ENCODE data around the gene DLGAP1. TPM values are rescaled to one million over a fixed set of nuclear protein-coding genes. Genes with fewer than 3 reads are reported as not detected.
"Not testable (repeated sequence)": the region's sequence is repeated elsewhere in the genome, so short reads cannot be mapped to it uniquely, and the experiment has no call there.

Gene DLGAP1
- total RNA-seq, 1 experiment from 2014 or later: 0.14 TPM

DNA sequence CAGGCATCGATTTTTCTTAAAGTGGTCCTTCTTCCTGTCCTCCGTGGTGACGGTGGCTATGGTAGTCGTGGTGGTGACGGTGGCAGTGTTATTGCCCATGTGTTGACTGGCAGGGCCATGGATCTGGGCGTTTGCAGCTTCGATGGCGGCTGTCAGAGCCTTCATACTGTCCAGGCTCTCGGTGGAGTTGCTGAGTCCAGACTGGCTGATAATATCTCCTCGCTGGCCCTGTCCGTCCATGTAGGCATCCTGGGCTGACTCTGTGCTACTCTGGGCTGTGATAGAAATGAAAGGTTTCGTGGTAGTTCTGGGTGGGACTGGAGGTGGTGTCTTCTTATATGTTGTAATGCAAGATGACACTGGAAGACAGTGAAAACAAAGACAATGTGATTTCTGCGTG is 873.2 kb downstream of the DLGAP1 start:
- in situ Hi-C loops (cut with HindIII; ENCODE audit: low pct_unique_long_range_greater_than_20kb, low sequenced_read_pairs): no loop called here
- DNase-seq (ENCODE audit: low read depth): no peak

GRCh38 chr18:3580523-3581025 is 874.5 kb downstream of the DLGAP1 start:
- DNase-seq (ENCODE audit: low read depth); in situ Hi-C loops (cut with HindIII; ENCODE audit: low pct_unique_long_range_greater_than_20kb, low sequenced_read_pairs): not testable (repeated sequence)

DNA sequence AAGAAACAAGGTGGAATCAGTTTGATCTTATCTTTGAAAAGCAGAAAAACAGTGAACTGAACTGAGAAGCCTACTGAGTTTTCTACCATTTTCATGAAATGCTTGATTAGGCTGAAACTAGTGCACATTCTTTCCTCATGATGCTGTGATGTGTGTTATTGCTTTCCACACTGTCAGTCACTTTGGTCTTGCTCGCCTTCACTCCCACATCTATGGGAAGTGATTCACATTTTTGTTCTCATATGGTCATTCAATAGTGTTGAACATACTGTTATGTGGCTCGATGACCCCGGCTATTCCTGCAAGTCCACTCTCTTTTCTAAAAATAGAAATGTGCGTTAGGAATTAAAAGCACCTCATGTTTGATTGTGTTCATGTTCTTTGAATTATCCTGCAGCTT is 875.4 kb downstream of the DLGAP1 start:
- peak; percentile 81 for DNase-seq (ENCODE audit: low read depth)
- in situ Hi-C loops (cut with HindIII; ENCODE audit: low pct_unique_long_range_greater_than_20kb, low sequenced_read_pairs): no loop called here

GRCh38 chr18:3578621-3579020 is 876.5 kb downstream of the DLGAP1 start:
- DNase-seq (ENCODE audit: low read depth): no peak

GRCh38 chr18:3577281-3577855 is 877.7 kb downstream of the DLGAP1 start:
- DNase-seq (ENCODE audit: low read depth): no peak
- in situ Hi-C loops (cut with HindIII; ENCODE audit: low pct_unique_long_range_greater_than_20kb, low sequenced_read_pairs): no loop called here

More at GRCh38 chr18:3578621-3579020, 876.5 kb downstream of the DLGAP1 start:
- in situ Hi-C loops (cut with HindIII; ENCODE audit: low pct_unique_long_range_greater_than_20kb, low sequenced_read_pairs): no loop called here

DNA sequence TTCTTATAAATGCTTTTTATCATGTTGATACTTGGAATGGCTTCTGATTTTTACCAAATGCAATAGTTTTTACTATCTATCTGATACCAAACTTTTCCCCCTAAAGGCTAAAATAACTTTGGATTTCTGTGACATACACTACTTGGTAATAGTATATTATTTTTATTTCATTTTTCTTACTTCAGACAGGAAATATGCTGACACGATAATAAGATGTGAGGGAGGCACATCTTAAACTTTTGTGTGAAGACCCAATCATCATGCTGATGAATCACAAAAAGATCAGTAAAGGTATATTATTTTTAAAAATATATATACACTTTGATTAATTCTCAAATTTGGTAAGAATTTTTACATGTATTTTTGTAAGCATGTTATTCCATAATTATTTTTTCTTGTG is 882.3 kb downstream of the DLGAP1 start:
- in situ Hi-C loops (cut with HindIII; ENCODE audit: low pct_unique_long_range_greater_than_20kb, low sequenced_read_pairs): no loop called here
- DNase-seq (ENCODE audit: low read depth): no peak

DNA sequence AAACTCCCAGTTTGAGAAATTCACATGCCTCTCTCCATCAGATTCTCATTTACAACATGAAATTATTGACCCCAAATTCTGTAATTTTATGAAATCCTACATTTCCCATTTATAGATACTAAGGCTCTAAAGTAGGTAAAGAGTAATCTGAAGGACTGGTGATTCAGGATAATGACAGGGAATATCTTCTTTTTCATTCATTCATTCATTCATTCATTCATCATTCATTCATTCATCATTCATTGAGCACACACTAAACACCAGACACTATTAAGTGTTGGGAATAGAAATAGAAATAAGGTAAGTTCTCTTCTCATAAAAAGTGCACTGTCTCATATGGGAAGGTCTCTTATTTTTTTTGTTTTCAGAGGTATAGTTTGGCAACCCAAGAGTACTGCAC is 888.3 kb downstream of the DLGAP1 start:
- in situ Hi-C loops (cut with HindIII; ENCODE audit: low pct_unique_long_range_greater_than_20kb, low sequenced_read_pairs): no loop called here
- DNase-seq (ENCODE audit: low read depth): no peak

GRCh38 chr18:3560755-3561154 is 894.4 kb downstream of the DLGAP1 start:
- in situ Hi-C loops (cut with HindIII; ENCODE audit: low pct_unique_long_range_greater_than_20kb, low sequenced_read_pairs): no loop called here

DNA sequence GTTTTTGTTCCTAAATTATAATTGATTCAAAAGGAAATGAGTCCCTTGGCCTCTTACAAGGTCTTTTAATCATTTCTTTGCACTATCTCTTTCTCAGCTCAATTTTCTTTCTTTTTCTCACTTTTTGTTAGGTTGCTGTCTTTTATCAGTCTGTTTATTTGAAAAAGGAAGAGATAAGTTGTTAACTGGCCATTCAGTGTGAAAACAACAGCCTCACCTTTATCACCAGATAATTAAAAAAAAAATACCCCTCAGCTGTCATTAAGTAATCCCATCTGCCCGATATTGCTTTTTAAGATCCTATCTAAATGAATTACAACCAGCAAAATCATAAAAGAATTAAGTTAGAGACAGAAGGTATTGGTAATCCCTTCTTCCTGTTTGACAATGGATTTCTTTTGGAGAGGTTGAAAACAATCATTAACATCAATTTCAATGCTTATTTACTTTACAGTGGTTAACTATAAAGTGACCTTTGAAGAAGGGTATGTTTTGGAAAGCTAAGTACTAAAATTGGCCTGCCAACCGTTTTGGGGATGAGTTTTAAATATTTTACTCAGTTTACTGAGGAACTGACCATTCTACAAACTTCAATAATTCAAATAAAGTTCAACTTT is 900.2 kb downstream of the DLGAP1 start:
- in situ Hi-C loops (cut with HindIII; ENCODE audit: low pct_unique_long_range_greater_than_20kb, low sequenced_read_pairs): no loop called here

More at GRCh38 chr18:3560755-3561154, 894.4 kb downstream of the DLGAP1 start:
- no peak for DNase-seq (ENCODE audit: low read depth)

GRCh38 chr18:3554091-3554601 is 901.0 kb downstream of the DLGAP1 start:
- in situ Hi-C loops (cut with HindIII; ENCODE audit: low pct_unique_long_range_greater_than_20kb, low sequenced_read_pairs): no loop called here
- DNase-seq (ENCODE audit: low read depth): no peak

More for the DNA sequence above, 900.2 kb downstream of the DLGAP1 start:
- DNase-seq (ENCODE audit: low read depth): no peak

- in situ Hi-C loops (cut with HindIII; ENCODE audit: low pct_unique_long_range_greater_than_20kb, low sequenced_read_pairs): no loop called here
These were observed 902.8 kb downstream of the DLGAP1 start for GRCh38 chr18:3552305-3552704.

GRCh38 chr18:3547891-3548615 is 907.1 kb downstream of the DLGAP1 start:
- in situ Hi-C loops (cut with HindIII; ENCODE audit: low pct_unique_long_range_greater_than_20kb, low sequenced_read_pairs): no loop called here
- DNase-seq (ENCODE audit: low read depth): no peak

More at GRCh38 chr18:3552305-3552704, 902.8 kb downstream of the DLGAP1 start:
- DNase-seq (ENCODE audit: low read depth): no peak

DNA sequence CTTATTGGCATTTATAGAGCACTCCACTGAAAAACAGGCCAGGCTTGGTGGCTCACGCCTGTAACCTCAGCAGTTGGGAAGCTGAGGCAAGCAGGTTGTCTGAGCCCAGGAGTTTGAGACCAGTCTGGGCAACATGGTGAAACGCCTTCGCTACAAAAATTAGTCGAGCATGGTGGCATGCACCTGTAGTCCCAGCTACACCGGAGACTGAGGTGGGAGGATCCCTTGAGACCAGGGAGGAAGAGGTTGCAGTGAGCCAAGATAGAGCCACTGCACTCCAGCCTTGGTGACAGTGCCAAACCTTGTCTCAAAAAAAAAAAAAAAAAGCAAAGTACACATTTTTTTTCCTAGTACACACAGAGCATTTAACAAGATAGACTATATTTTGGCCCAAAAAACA is 909.0 kb downstream of the DLGAP1 start:
- in situ Hi-C loops (cut with HindIII; ENCODE audit: low pct_unique_long_range_greater_than_20kb, low sequenced_read_pairs): no loop called here
- no peak for DNase-seq (ENCODE audit: low read depth)

DNA sequence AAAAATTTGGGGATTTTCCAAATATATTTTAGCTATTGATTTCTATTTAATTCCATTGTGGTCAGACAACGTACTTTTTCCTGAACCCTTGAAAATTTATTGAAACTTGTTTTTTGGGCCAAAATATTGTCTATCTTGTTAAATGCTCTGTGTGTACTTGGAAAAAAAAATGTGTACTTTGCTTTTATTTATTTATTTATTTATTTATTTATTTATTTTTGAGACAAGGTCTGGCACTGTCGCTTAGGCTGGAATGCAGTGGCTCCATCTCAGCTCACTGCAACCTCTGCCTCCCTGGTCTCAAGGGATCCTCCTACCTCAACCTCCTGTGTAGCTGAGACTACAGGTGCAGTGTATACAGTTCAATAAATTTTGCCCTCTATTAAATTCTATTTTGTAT is 910.6 kb downstream of the DLGAP1 start:
- no peak for DNase-seq (ENCODE audit: low read depth)
- in situ Hi-C loops (cut with HindIII; ENCODE audit: low pct_unique_long_range_greater_than_20kb, low sequenced_read_pairs): no loop called here

- peak; percentile 10 for DNase-seq (ENCODE audit: low read depth)
- in situ Hi-C loops (cut with HindIII; ENCODE audit: low pct_unique_long_range_greater_than_20kb, low sequenced_read_pairs): no loop called here
These were observed 913.3 kb downstream of the DLGAP1 start for GRCh38 chr18:3541549-3542386.

GRCh38 chr18:3540805-3541548 is 914.1 kb downstream of the DLGAP1 start:
- DNase-seq (ENCODE audit: low read depth): no peak
- in situ Hi-C loops (cut with HindIII; ENCODE audit: low pct_unique_long_range_greater_than_20kb, low sequenced_read_pairs): no loop called here

DNA sequence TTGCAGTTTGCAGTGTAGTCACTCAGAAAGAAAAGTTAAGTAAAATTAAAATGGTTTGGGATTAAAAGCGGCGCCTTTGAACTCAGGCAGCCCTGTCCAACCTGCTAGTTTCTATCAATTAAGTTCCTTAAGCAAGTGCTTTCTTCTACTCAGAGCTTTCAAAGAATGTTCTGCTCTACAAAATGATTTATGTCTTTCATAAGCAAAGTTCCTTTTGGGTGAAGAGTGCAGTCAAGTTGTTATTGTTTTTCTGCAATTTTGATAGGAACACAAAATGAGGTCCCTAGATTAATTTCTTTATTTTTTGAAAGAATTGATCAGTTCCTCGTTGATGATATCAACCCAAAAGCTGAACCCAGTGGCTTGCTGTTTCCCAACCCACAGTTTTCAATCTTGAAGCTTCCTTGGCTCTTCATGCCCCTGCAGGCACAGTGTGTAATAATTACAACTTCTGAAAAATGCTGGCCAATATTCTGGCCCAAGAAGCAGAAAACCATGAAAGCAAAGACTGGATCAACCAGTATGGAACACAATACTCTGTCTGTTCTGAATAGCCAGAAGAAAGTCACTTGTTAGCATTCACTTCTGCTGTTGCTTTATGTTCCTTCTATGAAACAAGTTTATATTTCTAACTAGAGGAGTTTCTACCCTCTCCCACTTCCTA is 916.0 kb downstream of the DLGAP1 start:
- in situ Hi-C loops (cut with HindIII; ENCODE audit: low pct_unique_long_range_greater_than_20kb, low sequenced_read_pairs): no loop called here

More for the DNA sequence above, 916.0 kb downstream of the DLGAP1 start:
- DNase-seq (ENCODE audit: low read depth): no peak
